NCI-H82 treated with DMSO at 0.1 percent for 48 hours (cell line): ENCODE results near the gene THAP6.

ENCODE experiments used
- DNase-seq: peaks from one replicate; lab custom pipeline; 2025; ENCODE audit not compliant: unreplicated experiment; lab: John Stamatoyannopoulos, UW

Gene THAP6

GRCh38 chr4:75567725-75568124 lies 53.5 kb downstream of the THAP6 start:
- DNase-seq = no peak
